ENCODE measurements around the gene FTCD.
A peak's percentile ranks its signal among the peaks of the same experiment; 100 is the strongest.

FTCD gene

DNA sequence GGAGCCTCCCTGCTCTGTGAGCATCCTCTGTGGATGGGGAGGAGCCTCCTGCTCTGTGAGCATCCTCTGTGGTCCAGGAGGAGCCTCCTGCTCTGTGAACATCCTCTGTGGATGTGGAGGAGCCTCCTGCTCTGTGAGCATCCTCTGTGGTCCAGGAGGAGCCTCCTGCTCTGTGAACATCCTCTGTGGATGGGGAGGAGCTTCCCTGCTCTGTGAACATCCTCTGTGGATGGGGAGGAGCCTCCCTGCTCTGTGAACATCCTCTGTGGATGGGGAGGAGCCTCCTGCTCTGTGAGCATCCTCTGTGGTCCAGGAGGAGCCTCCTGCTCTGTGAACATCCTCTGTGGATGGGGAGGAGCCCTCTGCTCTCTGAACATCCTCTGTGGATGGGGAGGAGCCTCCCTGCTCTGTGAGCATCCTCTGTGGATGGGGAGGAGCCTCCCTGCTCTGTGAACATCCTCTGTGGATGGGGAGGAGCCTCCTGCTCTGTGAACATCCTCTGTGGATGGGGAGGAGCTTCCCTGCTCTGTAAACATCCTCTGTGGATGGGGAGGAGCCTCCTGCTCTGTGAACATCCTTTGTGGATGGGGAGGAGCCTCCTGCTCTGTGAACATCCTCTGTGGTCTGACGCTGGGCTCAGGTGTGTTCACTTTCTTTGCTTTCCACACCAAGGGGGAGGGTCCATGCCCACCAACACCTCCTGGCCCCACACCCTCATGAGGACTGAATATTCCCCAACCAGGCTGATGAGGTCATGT, 15.2 kb upstream of the FTCD start:
- DNase-seq: peak; percentile 50

DNA sequence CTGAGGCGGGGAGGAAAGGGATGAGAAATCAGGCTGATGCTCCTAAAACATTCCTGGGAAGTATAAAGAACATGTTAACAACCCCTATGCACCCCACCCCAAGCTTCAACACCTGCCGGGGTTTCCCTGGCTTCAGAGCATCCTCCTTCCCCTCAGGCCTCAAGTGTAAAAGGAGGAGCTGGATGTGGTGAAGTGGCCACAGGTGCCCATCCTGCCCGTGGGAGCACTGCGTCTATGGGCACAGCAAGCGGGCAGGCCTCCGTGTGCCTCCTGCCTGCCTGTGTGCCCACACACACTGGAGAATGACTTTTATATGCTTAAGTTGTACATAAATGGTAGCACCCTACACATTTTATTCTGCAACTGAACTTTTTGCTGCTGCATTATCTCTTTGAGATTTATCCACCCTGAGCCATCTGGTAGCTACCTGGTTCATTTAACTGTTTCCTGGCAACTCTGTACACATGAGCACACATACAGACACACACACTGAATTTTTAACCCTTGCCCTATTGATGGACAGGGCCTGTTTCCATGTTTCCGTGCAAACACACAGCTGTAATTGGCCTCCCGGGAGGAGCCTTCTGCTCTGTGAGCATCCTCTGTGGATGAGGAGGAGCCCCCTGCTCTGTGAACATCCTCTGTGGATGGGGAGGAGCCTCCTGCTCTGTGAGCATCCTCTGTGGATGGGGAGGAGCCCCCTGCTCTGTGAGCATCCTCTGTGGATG, 13.4 kb upstream of the FTCD start:
- DNase-seq: peak; percentile 15

DNA sequence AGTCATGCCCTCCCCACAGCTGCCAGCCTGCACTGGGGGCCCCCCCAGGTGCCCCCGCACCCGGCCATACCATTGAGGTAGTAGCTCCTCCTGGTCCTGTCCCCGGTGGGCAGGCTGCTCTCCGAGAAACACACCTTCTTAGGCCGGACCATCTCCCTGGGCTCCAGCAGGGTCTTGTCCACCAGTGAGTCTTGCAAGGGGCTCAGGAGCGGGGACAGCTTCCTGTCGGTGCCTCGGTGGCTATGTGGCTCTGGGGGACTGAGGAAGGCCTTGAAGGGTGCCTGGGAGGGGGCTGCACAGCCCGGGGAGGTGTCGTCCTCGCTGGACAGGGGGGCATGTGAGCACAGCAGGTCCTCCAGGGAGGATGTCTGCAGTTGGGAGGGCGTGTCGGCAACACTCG, 12.9 kb upstream of the FTCD start:
- DNase-seq: peak; percentile 37

DNA sequence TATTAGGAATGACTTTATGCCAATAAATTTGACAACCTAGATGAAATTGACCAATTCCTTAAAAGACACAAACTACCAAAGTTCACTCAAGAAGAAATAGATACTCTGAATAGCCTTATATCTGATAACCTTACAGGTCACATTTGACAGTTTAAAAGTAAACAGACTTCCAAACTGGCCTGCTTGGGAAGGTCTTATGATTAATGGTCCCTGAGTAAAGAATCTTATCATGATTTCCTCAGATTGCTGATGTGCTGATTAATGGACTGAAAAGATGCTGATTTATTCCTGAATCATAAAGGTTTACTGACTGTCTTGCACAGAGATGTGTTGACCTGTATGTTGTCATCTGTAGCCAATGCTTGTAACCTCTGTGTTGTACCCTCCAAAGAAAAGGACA, 9.7 kb upstream of the FTCD start:
- DNase-seq: no peak

DNA sequence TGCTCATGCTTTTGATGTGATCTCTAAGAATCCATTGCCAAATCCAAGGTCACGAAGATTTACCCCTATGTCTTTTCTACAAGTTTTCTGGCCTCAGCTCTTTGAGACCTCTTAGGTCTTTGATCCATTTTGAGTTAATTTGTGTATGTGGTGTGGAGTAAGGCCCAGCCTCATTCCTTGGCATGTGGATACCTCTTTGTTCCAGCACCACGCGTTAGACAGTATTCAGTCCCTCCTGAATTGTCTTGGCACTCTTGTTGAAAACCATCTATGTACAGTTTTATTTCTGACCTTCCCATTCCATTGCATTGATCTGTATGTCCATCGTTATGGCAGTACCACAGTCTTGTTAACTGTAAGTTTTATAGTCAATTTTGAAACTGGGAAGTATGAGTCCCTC, 8.0 kb upstream of the FTCD start:
- DNase-seq: no peak

DNA sequence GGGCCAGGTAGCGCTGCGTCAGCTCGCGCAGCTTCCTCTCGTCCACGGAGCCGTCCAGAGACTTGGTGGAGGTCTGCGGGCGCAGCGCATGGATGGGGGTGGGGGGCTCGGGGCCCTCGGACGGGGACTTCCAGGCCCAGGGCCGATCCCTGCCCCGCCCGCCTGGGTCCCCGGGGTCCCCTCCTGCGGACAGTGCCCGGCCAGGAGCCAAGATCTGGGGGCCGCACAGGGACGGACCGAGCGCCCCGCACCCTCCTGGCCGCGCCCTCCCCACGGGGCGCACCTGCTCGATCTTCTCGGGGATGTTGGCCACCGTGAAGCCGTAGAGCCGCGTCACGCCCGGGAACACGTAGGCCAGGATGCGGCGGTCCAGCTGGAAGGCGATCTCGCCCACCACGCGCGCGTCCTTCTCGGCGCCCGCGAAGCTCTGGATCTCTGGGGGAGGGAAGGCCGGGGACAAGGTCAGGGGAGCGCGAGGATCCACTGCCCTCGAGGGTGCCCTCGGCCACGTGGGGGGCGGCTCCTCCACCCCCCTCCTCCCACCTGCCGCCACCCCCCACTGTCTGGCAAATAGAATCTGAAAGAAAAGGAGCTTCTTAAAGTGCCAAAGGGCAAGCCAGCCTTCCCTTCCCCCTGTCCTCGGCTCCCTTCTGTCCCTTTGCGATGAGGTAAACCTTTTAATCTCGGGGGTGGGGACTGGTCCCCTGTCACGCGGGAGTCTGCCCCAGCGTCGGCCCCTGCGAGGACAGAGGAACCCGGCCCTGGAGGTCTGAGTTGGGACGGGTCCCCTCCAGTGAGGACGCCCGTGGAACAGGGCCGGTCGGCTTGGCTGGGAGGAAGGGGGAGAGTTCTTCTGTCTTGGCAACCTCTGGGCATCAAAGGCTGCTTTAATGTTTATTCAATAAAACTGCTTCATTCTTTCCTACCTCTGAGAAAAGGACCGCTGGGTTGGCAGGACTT, 6.5 kb upstream of the FTCD start:
- peak; percentile 44 for DNase-seq

DNA sequence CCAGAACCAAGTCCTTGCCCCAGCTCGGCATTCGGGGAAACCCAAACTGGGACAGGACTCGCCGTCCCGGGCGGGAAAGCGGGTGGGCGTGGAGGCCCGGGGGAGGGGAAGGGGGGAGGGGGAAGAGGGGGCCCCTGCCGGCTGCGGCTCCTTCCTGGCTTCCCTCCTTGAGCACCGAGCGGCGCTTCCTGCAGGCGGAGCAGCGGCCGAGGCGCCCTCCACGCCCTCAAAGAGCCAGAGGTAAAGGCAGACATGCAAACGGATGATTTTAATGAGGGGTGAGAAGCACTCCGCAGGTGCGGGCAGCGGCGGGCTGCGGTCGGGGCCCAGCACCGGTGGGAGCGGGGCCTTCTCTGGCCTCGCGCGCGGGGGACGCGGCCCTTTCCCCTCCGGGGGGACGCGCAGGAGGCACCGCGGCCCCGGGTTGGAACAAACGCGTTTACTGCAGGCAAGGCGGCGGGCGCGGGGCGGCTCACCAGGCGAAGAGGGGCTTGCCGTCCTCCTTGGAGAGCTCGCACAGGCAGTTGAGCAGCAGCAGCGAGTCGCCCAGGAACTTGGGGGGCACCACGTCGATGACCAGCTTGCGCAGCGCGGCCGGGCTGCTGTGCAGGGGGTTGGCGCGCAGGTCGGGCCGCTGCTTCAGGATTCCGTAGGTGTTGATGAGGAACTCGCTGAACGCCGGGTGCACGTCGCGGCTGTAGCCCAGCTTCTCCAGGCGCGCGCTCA, 5.7 kb upstream of the FTCD start:
- DNase-seq: no peak

DNA sequence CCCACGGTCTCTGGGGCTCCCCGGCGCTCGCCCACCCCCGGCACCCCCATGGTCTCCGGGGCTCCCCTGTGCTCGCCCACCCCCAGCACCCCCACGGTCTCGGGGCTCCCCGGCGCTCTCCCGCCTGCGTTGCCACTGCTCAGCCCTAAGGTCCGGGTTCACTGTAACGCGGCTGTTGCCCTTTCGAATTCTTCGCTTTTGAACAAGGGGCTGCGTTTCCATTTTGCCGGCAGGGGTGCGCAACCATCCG, 5.2 kb upstream of the FTCD start:
- DNase-seq: no peak

DNA sequence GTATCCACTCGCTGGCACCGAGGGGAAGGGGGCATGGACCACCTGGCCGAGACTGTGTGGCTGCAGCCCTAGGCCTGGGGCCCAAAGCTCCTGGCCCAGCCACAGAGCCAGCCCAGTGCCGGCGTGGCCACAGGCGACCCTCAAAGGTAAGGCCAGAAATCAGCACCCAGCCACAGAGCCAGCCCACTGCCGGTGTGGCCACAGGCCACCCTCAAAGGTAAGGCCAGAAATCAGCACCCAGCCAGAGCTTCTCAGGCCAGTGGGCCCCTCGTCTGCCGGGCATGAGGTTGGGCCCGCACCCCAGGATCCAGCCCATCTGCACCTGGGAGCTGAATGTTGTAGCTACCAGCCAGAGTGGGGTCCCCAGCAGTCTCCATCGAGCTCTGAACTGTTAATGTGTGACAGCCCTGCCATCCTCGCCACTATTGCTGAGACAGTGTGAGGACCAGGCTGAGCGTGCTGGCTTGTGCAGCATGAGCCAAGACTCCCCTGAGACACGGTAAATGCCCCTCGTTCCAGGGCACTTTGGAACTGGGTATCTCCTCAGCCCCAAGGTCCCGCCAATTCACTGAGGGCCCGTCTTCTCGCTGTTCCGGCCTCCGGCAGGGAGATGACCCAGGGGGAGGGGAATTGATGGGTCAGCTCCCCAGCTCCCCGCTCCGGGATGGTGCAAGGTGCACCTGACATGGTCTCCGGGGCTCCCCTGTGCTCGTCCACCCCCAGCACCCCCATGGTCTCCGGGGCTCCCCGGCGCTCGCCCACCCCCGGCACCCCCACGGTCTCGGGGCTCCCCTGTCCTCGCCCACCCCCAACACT, 4.7 kb upstream of the FTCD start:
- no peak for DNase-seq

DNA sequence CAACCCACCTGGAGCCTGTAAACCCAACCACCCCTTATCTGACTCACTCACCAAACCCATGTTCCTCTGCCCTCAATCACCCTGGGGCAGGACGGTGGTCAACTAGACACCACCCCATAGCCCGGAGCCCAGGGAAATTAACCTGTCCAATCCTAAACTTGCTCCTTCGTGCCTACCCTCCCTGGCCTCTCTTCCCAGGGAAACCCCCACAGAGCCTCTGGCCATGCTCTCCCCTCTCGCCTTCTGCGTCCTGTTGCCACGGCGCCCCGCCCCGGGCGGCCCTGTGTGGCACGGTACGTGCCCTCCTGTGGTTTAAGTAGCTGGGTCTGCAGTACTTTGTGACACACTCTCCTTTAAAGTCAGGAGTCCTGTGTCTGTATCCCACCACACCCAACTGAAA, 4.0 kb upstream of the FTCD start:
- DNase-seq: no peak

DNA sequence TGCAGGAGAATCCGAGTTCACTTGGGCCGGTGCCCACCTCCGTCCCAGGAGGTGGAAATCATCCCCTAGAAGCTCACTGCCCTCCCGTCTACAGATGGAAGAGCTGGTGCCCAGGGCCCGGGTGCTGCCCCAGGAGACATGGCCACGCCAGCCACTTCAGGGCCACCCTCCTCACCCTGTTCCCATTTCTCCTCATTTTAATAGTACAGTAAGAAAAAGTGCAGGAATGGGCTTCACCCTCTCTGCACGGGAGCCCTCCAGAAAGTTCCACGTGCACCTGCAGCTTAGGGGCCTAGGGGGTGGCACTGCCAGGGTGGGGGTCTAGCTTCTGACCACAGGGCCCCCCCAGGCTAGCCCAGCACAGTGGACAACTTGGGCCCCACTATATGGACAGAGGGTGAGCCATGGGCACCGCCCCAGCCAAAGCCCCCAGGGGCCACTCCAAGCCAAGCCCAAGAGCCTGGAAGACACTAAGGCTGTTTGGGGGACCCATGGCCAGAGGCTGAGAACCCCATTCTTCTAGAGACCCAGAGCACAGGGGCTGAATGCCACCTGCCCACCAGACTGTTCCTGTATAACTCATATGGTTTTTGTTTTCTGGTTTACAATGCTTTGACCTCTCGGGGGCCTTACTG, 3.4 kb upstream of the FTCD start:
- DNase-seq: no peak

DNA sequence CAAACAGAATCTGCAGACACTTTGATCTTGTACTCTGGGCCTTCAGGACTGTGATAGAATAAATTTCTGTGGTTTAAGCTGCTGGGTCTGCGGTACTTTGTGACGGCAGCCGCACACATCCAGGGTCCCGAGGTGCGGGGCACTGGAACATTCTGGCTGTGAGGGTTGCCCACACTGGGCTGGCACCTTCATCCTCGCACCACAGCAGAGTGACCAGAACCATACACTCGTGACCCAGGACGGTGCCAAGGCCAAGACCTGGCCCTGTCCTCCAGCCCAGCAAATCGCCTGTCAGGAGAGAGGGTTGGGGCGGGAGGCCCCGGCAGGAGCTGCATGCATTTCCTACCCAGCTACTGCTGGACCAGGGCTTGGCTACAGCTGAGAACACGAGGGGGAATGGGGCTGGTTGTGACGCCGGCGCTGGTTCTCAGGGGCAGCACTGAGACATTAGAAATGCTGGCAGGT, 2.6 kb upstream of the FTCD start:
- no peak for DNase-seq

DNA sequence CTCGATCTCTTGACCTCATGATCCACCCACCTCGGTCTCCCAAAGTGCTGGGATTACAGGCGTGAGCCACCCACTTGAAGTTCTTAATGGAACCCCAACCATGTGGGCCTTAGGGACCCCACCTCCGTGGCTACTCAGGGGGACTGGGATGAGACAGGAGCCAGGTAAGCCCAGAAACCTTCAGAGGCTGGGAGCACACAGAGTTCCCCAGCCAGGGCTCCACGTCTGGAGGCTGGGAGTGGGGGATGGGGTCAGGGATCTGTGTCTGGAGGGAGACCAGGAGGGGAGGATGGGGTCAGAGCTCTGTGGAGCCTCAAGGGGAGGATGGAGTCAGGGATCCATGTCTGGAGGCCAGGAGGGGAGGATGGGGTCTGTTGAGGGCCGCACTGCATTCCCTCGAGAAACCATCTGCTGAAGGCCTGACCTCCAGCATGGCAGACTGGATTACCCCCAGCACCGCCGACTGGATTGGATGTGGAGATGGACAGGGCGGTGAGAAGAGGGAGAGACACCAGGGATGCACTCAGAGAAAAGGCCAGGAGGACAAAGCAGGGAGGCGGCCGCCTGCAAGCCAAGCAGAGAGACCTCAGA, 2.1 kb upstream of the FTCD start:
- DNase-seq: no peak

DNA sequence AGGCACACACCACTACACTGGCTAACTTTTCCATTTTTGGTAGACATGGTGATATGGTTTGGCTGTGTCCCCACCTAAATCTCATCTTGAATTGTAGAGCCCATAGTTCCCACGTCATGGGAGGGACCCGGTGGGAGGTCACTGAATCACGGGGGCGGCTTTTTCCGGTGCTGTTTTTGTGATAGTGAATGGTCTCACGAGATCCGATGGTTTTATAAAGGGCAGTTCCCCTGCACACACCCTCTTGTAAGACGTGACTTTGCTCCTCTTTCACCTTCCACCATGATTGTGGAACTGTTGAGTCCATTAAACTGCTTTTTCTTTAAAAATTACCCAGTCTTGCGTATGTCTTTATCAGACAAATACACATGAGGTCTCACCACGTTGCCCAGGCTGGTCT, 1.3 kb upstream of the FTCD start:
- no peak for DNase-seq

DNA sequence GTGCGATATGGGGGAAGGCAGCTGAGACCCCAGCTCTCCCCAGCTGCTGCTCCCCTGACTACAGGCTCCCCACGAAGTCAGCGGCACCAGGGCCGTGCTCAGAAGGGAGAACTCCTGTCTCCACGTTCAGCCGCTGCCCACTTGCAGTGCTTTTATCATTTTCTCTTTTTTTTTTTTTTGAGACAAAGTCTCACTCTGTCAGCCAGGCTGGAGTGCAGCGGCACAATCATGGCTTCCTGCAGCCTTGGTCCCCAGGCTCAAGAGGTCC, 933 bp upstream of the FTCD start:
- DNase-seq: no peak

DNA sequence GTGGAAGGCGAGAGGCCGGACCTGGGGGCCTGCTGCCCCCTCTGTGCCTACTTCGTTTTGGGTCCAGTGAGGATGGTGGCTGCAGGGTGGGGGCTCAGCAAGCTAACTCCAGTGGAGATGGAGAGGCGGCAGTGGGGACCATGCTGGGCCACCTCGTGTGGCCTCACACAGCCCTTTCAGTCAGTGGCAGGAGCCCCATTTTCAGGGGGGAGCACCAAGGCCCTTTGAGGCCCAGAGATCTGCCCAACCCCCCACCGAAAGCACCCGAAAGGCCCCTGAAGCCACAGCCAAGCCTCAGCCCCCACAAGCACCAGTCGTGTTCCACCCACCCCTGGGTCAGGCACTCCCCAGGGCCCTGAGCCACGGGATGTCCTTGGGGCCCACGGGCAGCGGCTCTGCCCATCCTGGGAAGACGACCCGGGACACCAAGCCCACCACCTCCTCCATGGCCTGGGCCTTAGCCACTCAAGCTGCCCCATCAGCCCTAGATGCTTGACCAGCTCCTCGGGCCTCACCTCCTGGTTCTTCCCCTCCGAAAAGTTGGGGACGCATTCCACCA, 345 bp downstream of the FTCD start:
- DNase-seq: no peak

DNA sequence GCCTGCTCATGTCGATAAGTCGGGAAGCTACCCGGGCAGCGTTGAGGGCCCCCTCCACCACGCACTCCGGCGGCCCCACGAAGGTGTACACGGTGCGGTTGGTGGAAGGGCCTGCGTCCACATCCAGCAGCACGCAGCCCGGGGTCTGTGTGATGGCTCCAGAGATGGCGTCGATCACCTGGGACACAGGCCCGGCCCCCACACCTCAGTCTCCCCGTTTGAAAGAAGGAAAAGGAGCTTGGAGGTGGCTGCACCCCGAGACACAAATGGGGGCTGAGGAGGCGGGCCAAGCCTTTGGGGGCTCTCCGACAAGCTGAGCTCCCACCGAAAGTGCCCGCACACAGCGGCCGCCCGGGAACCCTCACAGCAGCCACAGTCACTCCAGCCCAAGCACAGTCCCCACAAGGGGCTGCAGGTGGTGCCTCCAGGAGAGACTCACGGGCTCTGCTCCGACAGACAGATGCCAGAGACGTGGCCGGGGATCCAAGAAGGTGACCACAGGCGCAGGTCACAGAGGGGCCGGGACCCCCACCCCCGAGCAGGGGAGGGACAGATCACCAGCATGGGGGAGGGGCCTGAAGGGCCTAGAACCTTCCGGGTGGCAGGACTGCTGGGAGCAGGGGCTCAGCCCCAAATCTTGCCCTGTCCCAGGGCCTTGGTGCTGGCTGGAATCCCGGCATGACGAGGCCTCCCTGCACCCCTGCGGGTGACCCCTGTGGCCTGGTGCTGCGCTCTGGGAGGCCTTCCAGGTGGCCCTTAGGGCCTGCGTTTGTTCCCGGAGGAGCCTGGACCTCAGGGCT, 1.0 kb downstream of the FTCD start:
- DNase-seq: no peak

DNA sequence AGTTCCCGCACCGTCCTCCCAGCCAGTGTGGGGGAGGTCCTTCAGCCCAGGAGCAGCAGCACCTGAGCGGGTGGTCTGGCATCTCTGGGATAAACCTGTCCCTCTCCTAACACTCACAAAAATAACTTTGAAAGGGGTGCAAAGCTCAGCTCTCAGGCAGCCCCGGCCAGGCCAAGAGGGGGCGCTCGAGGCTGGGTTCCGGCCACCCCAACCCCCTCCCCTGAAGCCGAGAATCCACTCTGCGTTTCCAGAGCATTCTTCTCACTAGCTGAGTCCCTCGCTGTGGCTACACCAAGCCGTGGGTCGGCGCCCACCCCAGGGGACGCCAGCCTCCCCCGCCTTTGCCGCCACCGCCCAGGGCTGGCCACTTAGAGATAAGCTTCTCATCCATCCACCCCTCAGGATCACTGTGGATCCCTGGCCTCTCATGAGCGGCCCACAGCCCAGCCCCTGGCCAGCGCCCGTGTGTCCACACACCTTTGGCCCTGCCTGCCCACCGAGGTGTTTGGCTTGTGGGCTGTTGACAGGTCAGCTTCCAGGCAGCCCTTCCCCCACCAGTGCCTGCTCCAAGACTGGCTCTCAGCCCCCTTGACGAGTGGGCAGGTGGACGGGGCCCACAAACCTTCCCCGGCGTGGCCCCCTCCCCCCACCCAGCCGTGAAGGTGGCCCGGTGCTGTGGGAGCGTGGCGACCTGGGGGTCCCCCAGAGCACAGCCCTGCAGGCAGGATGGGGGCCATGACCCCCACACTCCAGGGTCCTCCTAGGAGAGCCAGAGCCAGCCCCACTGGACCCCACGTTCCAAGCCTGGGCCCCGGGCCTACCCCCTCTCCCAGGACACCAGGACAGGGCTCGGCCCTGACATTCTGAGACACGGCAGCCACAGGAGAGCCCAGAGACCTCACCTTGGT, 1.9 kb downstream of the FTCD start:
- DNase-seq: no peak

DNA sequence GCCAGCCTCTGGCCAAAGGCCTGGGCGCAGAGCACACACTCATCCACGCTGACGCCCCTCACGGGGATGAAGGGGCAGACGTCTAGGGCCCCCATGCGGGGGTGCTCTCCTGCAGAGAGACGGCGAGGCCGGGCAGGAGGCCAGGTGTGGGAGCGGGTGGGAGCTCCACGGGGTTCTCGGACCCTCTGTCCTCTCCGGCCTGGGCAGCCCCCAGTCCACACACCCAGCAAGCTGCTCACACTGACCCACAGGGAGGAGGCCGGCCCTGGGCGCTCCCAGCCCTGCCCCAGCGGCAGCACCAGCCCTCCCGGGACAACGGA, 2.5 kb downstream of the FTCD start:
- DNase-seq: no peak

All from activated CD8-positive, alpha-beta memory T cell treated with anti-CD3 and anti-CD28 coated beads for 24 hours (primary cell).